Gastrocnemius medialis (tissue), 4 donors: ENCODE data around the gene ERBB3. TPM values are rescaled to one million over a fixed set of nuclear protein-coding genes. Genes with fewer than 3 reads are reported as not detected.

Experiments used
- ATAC-seq, 2 donors: fragments of 150-250 bp; one replicate each; pipeline ENCODE4 v1.9.1; 2016
- DNase-seq, 2 donors: peaks; one replicate each; pipeline ENCODE4 v3.0.0-alpha.2; 2019
- H3K27ac ChIP-seq, 4 donors: fragments of 200-600 bp; sonication (generic); 1 replicate in 1 of 4; 2 replicates in 3 of 4; pipeline ENCODE4 v1.5.1; 2016 to 2018; ENCODE audit warnings: mild to moderate bottlenecking in 2 of 4, moderate library complexity in 1 of 4
- H3K27me3 ChIP-seq, 3 donors: fragments of 200-600 bp; sonication (generic) in 2 of 3; 1 replicate in 1 of 3; 2 replicates in 2 of 3; pipeline versions ENCODE4 v1.5.1 to v1.6.0; 2016 to 2019; ENCODE audit warnings: mild to moderate bottlenecking in 1 of 3, moderate library complexity in 1 of 3
- H3K36me3 ChIP-seq, 2 donors: fragments of 200-600 bp; sonication (generic) in 1 of 2; one replicate each; pipeline ENCODE4 v1.5.1; 2017 to 2018
- H3K4me1 ChIP-seq, 2 donors: fragments of 200-600 bp; sonication (generic) in 1 of 2; one replicate each; pipeline ENCODE4 v1.5.1; 2016 to 2017; ENCODE audit warnings: mild to moderate bottlenecking in 2 of 2
- H3K4me3 ChIP-seq, 4 donors: fragments of 200-600 bp; sonication (generic) in 3 of 4; 1 replicate in 1 of 4; 2 replicates in 3 of 4; pipeline ENCODE4 v1.5.1; 2016 to 2019; ENCODE audit warnings: mild to moderate bottlenecking in 2 of 4
- H3K9me3 ChIP-seq, 3 donors: fragments of 200-600 bp; sonication (generic) in 2 of 3; 1 replicate in 1 of 3; 2 replicates in 2 of 3; pipeline ENCODE4 v1.5.1; 2016 to 2019
- POLR2A ChIP-seq, 2 donors: fragments of 450-650 bp; IDR thresholded peaks; one replicate each; pipeline ENCODE4 v1.6.1; 2017; ENCODE audit warnings: antibody characterized with exemption in 2 of 2, mild to moderate bottlenecking in 2 of 2, moderate library complexity in 2 of 2
- in situ Hi-C, 4 donors: fragments of 200-750 bp; cut with MboI; loops; one replicate each; pipeline versions ENCODE4 v1.15.0 to v1.8.0; 2017; ENCODE audit warnings: low sequenced_read_pairs in 4 of 4
- intact Hi-C: fragments of 100-400 bp; cut with DNase I; formaldehyde crosslinking; loops from one replicate; pipeline ENCODE4 v1.15.1; 2023; ENCODE audit warnings: low total_unique reads
- total RNA-seq, 4 donors: library from RNA; depleted of rRNA; stranded (reverse); fragments of >200 nt; gene quantifications; one replicate each; pipeline versions ENCODE4 v1.1.0 to v1.2.3, GENCODE V29; 2016
- TF ChIP-seq, protein P1 (sequence below), 5 experiments: fragments of 450-650 bp in 3 of 5; fragments of 200-600 bp in 2 of 5; sonication (generic) in 2 of 5; IDR thresholded peaks in 4 of 5; conservative IDR thresholded peaks in 1 of 5; 1 replicate in 4 of 5; 2 replicates in 1 of 5; pipeline ENCODE4 v1.5.1; 2016 to 2019; ENCODE audit warnings: antibody characterized with exemption in 5 of 5, mild to moderate bottlenecking in 3 of 5, moderate library complexity in 3 of 5

The ERBB3 gene
- total RNA-seq, 4 donors from 2014 or later = 0.15 to 2.1 (median 1.1) TPM

DNA sequence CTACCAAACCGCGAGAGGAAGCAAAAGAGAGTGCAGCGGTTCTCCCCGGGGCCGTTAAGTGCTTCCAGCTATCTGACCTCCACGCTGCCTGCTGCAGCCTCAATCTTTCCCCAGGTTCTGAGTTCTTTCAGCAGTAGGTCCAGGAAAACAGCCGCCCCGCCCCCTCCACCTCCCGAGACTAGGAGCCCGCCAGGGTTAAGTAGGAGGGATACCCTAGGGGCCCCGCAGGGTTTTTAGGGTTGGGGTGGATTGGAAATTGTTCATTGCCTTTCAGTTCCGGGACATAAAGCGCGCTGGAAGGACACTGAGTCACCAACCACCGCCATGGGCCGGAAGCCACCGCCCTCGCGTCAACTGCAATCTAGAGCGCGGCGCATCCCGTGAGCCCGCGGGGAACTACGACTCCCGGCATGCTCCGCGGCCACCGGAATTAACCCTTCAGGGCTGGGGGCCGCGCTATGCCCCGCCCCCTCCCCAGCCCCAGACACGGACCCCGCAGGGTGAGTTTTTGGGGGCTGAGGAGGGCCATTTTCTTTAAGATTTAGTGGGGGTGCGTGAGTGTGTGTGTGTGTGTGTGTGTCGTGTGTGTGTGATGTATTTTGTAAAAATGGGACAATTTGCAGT is 72.3 kb downstream of the ERBB3 start, which contains the start of gene MYL6B:
Gene MYL6B (plus strand): TSS at position 456 of the 624 bp plus-strand sequence. CDS start 1,332 bp downstream, outside the sequence.
- Histone ChIP-seq H3K4me3 (peak within 1 kb of the TSS; percentile 61 to 82 (median 75)), H3K9me3 (no peaks in the 10 kb centered on the region), H3K27me3 (no peaks in the 10 kb centered on the region), H3K27ac (peak within 1 kb of the TSS; percentile 88 to 97 (median 96)), H3K36me3 (no peaks in the 10 kb centered on the region), H3K4me1 (peaks cover 24 to 34% of the 10 kb centered on the region in 2 donors)
- intact Hi-C loops (loop anchor here (1.0 kb wide), 1 partner anchor 24 kb away; the partner anchor contains the start of gene ESYT1), in situ Hi-C loops (no loop called here)
- peak; percentile 86 to 93 for ATAC-seq
- peak; percentile 54 to 61 for TF ChIP-seq POLR2A (IDR thresholded peaks at IDR 0.05)
- TF ChIP-seq, protein P1, sequence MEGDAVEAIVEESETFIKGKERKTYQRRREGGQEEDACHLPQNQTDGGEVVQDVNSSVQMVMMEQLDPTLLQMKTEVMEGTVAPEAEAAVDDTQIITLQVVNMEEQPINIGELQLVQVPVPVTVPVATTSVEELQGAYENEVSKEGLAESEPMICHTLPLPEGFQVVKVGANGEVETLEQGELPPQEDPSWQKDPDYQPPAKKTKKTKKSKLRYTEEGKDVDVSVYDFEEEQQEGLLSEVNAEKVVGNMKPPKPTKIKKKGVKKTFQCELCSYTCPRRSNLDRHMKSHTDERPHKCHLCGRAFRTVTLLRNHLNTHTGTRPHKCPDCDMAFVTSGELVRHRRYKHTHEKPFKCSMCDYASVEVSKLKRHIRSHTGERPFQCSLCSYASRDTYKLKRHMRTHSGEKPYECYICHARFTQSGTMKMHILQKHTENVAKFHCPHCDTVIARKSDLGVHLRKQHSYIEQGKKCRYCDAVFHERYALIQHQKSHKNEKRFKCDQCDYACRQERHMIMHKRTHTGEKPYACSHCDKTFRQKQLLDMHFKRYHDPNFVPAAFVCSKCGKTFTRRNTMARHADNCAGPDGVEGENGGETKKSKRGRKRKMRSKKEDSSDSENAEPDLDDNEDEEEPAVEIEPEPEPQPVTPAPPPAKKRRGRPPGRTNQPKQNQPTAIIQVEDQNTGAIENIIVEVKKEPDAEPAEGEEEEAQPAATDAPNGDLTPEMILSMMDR (IDR thresholded peaks at IDR 0.05 in 4 of 5, conservative IDR thresholded peaks at IDR 0.05 in 1 of 5) = no peak
- peak; percentile 92 to 93 for DNase-seq

Other genes with a start within 250 kb of the ERBB3 start
- 1 to 10 TPM in 2 of 4 donors, under 1 TPM in 2; 0.44 to 3.1 (median 1.8) TPM for gene MMP19, start 237.2 kb upstream of the ERBB3 start, total RNA-seq
- 10 to 100 TPM; 12.8 to 24.5 (median 15.9) TPM for gene PYM1, start 152.3 kb upstream of the ERBB3 start, total RNA-seq
- gene DGKA, start 149.0 kb upstream of the ERBB3 start, total RNA-seq = 1 to 10 TPM; 1.9 to 5.0 (median 2.6) TPM
- 1 to 10 TPM in 1 of 4 donors, under 1 TPM in 1, not detected in 2; 0.73 to 2.0 TPM for gene PMEL, start 114.1 kb upstream of the ERBB3 start, total RNA-seq
- gene CDK2, start 113.3 kb upstream of the ERBB3 start, total RNA-seq = 10 to 100 TPM in 1 of 4 donors, 1 to 10 TPM in 3; 6.4 to 11.7 (median 8.1) TPM
- 10 to 100 TPM; 75.5 to 84.9 (median 81.8) TPM for gene RAB5B, start 106.1 kb upstream of the ERBB3 start, total RNA-seq
- gene SUOX, start 82.9 kb upstream of the ERBB3 start, total RNA-seq = 10 to 100 TPM; 10.1 to 28.1 (median 18.9) TPM
- gene IKZF4, start 59.1 kb upstream of the ERBB3 start, total RNA-seq = 1 to 10 TPM; 4.0 to 6.3 (median 5.6) TPM
- gene RPS26, start 38.2 kb upstream of the ERBB3 start, total RNA-seq = 1,000 to 10,000 TPM in 2 of 4 donors, 100 to 1,000 TPM in 2; 618 to 1,648 (median 1,209) TPM
- 100 to 1,000 TPM; 109 to 204 (median 127) TPM for gene PA2G4, start 24.4 kb downstream of the ERBB3 start, total RNA-seq
- 1,000 to 10,000 TPM; 1,323 to 2,217 (median 1,977) TPM for gene RPL41, start 36.5 kb downstream of the ERBB3 start, total RNA-seq
- 1 to 10 TPM; 3.1 to 9.1 (median 3.7) TPM for gene ZC3H10, start 38.1 kb downstream of the ERBB3 start, total RNA-seq
- gene ESYT1, start 48.1 kb downstream of the ERBB3 start, total RNA-seq = 10 to 100 TPM; 45.9 to 77.7 (median 62.1) TPM
- 100 to 1,000 TPM; 159 to 334 (median 198) TPM for gene MYL6B, start 72.4 kb downstream of the ERBB3 start, total RNA-seq
- gene MYL6, start 78.2 kb downstream of the ERBB3 start, total RNA-seq = 100 to 1,000 TPM; 159 to 324 (median 202) TPM
- 10 to 100 TPM; 34.1 to 56.9 (median 49.4) TPM for gene SMARCC2, start 109.3 kb downstream of the ERBB3 start, total RNA-seq
- 10 to 100 TPM; 46.5 to 58.9 (median 54.8) TPM for gene RNF41, start 141.8 kb downstream of the ERBB3 start, total RNA-seq
- gene NABP2, start 144.2 kb downstream of the ERBB3 start, total RNA-seq = 10 to 100 TPM; 29.6 to 75.0 (median 42.8) TPM
- gene SLC39A5, start 149.9 kb downstream of the ERBB3 start, total RNA-seq = under 1 TPM in 1 of 4 donors, not detected in 3; 0.83 TPM
- 10 to 100 TPM; 14.7 to 30.9 (median 18.9) TPM for gene ANKRD52, start 178.2 kb downstream of the ERBB3 start, total RNA-seq
- gene COQ10A, start 186.8 kb downstream of the ERBB3 start, total RNA-seq = 10 to 100 TPM; 17.7 to 90.1 (median 54.5) TPM
- 100 to 1,000 TPM; 211 to 359 (median 271) TPM for gene CS, start 220.2 kb downstream of the ERBB3 start, total RNA-seq
- 10 to 100 TPM; 21.7 to 59.1 (median 28.4) TPM for gene CNPY2, start 235.8 kb downstream of the ERBB3 start, total RNA-seq